ENCODE data around the gene BROX.
"Not testable (repeated sequence)": the region's sequence is repeated elsewhere in the genome, so short reads cannot be mapped to it uniquely, and the experiment has no call there.

Gene BROX, protein sequence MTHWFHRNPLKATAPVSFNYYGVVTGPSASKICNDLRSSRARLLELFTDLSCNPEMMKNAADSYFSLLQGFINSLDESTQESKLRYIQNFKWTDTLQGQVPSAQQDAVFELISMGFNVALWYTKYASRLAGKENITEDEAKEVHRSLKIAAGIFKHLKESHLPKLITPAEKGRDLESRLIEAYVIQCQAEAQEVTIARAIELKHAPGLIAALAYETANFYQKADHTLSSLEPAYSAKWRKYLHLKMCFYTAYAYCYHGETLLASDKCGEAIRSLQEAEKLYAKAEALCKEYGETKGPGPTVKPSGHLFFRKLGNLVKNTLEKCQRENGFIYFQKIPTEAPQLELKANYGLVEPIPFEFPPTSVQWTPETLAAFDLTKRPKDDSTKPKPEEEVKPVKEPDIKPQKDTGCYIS

DNA sequence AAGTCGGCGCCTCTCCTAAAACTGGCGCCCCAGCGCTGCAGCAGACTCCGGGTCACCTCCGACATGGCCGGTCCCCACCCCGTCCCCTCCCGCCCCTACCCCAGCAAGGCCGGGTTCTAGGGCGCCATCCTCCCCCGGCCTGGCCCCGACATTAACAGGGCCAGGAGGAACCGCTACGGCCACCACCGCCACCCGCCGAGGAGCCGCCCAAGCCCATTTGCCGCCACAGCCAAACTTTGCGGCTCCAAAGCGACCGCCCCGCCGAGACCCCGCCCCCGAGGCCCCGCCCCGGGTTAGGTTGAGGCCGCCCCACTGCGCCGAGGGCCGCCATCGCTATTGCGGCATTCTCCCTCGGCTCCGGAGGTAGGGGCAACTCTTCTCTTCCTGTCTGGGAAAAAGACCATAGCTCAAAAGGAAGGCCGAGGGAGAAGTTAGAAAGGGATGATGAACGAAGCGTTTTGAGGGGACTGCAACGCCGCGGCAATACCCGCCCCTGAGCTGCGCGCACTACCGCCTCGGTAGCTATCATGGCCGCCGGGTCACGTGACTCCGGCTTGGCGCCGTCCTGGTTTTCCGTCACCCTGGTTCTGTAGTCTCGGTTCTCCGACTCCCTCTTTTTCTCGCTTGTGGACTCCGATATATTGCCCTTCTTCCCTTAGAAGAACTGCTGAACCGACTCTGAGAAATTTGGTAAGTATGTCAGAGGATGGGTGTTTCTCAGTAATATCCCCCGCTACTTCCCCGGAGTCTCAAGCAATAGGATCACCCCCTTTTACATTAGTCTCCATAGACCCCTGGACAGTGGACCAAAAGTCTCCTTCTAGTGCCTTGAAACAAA lies at the start of gene BROX, which contains the start of gene AIDA:
TSS of gene BROX (plus strand) at position 312 of the 838 bp plus-strand sequence. CDS start 3,136 bp downstream, outside the sequence.
TSS of gene AIDA (minus strand) at position 239 of the 838 bp plus-strand sequence. CDS start at position 65, 174 bp downstream.
- peak; percentile 89 for DNase-seq

DNA sequence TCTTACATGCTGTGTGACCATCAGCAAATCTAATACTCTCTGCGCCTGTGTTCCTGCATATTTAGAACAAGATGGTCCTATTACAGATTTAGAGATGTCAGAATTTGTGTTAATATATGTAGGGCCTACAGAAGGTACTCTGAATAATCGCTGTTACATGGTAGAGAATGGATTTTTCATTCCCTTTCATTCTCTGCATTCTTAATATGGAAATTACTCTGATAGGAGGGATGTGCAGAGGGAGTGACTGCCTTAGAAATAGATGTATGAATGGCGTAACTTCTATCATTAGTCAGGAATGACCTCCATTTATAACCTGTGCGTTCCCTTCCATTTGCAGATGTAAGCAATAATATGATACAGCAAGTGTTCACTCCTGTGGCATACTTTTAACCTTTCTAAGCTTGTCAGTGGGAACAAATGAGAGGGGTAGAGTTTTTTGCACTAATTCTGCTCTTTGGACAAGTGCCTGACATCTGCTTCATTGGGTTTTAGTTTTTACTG lies 48.9 kb upstream of the BROX start:
- DNase-seq, result no peak

DNA sequence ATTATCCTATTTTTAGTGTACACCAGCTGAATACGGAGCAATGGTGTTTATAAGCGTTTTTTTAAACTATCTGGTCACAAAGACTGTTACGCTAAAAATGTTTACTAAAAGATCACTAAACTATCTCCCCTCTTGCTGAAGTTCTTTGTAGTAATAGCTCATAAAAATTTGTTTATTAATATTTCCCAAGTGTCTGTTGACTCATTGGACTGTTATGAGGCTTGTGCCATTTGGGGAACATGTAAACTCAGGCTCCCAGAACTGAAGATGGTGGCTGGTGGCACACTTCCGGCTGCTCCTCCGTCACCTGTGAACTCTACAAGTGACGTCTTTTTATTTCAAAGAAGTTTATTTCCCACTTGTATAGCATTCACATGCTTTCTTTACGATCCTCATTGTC lies 46.4 kb upstream of the BROX start:
- DNase-seq, result no peak

DNA sequence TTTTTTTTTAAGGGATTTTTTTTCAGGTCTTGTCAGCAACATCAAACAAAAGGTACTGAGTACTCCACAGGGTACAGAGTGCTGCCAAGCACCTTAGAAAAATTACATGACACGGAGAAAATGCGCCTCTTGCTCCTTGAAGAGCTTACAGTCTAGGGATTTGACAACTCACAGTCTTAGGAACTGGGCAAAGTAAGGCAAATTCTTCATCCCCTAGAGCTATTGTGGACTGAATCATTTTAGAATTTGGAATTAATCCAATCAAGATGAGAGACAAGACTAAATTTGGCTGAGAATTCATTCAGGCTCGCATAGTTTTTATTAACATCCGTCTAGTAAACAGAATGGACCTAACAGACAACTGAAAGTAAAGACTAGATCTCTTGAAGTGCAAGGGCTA lies 44.2 kb upstream of the BROX start:
- not testable (repeated sequence) for DNase-seq

DNA sequence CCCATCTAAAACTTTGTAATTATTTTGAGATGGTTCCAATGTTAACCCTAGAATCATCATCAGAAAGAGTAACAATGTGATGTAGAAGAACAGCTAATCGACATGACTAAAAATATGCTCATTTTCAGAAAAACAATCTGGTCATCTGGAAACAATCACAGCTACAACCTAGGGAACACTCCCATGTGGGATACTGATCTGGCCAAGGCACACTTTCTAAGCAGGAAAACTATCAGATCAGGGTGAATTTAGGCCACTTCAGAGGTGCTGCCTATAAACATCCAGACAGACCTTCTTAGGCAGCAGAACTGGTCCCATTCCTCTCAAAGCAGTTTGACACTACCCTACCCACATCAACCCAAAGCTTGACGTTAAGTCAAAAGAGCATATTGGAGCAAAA lies 43.3 kb upstream of the BROX start:
- not testable (repeated sequence) for DNase-seq

DNA sequence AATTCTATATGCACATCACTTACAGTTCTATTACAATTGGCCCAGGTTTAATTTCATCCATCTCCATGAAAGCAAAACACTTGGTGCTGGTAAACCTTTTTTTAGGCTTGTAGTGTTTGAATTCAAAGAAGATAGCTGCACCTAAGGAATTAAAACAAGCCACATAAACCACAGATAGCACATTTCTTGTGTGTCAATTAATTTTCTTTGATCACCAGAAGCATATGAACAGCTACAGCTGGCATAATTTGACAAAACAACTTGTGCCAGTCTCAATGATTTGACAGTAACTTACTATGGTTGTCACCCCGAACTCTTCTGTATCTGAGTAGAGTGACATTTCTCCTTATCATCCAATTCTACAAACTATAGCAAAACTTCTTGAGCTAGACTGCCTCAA lies 42.3 kb upstream of the BROX start:
- DNase-seq, result no peak

DNA sequence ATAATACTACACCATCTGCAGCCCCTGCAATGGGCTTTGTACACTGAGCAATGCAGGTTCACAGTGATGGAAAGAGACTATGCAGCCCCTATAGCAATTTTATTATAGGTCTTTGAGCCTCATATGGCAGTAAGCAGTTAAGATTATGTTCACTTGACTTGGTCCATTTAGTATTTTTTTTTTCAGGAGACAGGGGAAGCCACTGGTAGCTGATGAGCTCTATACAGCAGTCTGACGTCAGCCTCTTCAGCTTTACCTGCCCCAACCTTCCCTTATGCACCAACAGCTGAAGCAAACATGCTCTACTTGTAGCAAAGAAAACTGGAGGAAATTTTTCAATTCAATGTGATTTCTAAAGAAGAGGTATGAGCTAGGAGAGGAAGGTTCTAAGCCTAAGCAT lies 32.3 kb upstream of the BROX start:
- no peak for DNase-seq

DNA sequence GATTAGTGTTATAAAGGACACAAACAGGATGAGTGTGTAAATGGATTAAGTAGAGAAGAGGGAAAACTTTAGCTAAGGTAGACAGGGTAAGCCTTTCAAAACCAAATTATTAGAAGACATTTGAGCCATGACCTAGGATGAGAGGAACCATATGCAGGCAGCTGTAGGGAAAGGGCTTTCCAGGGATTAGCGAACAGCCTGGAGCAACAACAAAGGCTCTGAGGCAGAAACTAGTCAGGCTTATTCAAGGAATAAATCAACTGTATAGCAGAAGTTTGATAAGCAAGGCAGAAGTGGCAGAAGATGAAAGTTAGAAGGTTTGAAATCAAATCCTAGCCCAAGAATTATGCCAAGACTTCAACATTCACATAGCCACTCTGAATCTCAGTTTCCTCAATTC lies 21.3 kb upstream of the BROX start:
- no peak for DNase-seq

DNA sequence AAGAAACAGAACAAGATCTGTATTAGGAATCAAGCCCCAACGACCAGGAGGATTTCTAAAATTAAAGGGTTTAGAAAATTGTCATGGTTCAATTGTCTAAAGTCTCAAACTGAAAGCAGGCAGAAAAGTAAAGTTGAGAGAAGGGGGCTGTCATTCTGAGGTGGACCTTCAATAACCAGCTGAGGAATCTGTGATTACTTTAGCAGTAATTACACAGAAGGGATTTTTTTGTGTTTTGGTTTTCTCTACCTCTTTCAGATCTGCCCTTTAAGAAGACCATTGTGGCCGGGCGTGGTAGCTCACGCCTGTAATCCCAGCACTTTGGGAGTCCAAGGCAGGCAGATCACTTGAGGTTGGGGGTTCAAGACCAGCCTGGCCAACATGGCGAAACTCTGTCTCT lies 17.4 kb upstream of the BROX start:
- no peak for DNase-seq

DNA sequence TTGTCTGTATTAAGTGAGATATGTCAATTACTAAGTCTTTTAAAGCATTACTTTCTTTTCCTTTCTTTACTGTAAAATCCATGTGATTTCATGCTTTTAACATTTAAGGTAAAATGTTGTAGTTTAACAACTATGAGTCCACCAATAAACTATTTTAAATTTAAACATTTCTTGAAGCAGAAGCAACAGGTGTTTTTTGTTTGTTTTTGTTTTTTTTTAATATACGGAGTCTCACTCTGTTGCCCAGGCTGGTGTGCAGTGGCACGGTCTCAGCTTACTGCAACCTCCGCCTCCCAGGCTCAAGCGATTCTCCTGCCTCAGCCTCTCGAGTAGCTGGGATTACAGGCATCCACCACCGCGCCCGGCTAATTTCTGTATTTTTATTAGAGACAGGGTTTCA lies 15.6 kb upstream of the BROX start:
- DNase-seq, result no peak

DNA sequence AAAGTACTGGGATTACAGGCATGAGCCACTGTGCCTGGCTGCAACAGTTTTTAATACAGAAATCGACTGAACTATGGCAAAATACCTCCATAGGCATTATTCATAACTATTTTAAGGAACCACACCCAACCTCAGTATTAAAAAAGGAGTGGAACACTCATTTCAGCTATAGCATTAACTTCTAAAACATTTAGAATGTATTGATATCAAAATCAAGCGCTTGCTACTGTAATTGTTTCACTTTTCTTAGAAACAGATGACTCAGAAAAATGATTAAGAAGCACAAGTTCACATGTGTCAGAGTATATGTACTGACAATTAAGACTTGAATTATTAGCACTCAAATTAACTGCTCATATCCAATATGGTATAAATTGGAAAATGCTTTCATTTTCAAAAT lies 15.2 kb upstream of the BROX start:
- no peak for DNase-seq

DNA sequence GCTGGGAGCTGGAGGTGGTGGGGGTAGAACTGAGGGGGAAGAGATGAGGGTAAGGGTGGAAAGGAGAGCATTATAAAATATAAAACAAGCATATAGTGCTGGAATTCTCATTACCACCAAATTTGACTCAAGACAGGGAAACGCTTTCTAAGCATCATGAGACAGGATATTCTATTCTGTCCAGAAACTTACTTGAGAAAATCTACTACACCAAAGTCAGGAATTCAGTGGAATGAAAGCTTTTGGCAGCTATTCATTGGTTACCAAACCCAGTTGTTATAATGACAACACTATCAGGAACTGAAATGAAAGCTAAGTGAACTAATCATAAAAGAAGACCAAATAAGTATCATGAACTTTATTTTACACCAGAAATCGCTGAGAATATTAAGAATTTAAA lies 14.5 kb upstream of the BROX start:
- no peak for DNase-seq

DNA sequence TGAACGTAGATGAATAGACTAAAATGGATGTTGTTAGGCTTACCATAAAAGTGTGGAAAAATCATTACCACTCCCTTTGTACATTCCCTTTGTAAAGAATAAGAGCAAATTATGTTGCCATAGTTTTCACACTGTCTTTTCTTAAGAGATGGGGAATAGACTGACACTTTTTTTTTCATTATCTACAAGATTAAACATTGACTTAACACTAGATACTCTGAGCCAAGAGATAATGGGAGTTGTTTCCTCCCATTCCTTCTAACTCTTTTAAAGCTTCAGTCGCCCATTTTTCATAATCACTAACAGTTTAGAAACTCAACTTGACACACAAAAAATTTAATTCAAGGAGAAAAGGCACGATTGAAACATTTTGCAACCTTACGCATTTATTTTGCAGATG lies 10.2 kb upstream of the BROX start:
- no peak for DNase-seq

DNA sequence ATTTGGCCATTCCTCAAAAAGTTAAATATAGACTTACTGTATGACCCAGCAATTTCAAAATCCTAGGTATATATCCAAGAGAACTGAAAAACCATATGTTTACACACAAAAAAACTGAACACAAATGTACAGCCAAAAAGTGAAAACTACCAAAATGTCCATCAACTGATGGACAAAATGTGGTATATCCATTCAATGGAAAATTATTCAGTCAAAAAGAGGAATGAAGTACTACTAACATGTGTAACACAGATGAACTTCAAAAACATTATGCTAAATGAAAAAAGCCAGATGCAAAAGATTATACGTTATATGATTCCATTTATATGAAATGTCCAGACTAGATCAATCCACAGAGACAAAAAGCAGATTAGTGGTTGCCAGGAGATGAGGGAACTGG lies 8.1 kb upstream of the BROX start:
- no peak for DNase-seq

DNA sequence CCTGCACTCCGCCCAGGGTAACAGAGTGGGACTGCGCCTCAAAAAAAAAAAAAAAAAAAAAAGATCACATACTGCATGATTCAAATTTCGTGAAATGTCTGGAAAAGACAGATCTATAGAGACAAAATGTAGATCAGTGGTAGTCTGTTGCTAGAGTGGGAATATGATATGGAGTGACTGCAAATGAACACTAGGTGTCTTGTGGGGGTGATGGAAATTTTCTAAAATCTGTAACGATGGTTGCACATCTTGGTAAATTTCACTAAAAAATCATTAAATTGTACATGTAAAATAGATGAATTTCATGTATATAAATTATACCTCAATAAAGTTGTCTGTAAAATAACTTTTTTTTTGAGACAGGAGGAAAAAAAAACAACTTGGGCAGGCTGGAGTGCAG lies 5.5 kb upstream of the BROX start:
- DNase-seq, result no peak

DNA sequence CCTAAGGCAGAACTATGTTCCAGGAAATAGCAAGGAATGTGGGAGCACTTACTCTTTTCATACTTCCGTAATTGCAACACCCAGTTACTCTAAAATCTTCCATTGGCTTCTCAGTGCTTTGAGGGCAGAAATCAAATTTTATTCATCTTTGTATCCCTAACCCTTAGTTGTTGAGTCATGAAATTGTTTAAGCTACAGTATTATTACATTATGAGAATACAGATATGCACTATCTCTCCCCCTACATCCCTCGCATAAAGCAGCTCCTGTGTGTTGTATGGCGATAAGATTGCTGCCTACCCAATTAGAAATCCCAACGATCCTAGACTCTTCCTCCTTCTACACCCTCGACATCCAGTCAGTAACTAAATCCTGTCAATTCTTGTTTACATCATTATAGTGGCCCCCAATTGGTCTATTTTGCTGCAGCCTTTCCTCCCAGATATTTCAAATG lies 2.6 kb upstream of the BROX start:
- no peak for DNase-seq

DNA sequence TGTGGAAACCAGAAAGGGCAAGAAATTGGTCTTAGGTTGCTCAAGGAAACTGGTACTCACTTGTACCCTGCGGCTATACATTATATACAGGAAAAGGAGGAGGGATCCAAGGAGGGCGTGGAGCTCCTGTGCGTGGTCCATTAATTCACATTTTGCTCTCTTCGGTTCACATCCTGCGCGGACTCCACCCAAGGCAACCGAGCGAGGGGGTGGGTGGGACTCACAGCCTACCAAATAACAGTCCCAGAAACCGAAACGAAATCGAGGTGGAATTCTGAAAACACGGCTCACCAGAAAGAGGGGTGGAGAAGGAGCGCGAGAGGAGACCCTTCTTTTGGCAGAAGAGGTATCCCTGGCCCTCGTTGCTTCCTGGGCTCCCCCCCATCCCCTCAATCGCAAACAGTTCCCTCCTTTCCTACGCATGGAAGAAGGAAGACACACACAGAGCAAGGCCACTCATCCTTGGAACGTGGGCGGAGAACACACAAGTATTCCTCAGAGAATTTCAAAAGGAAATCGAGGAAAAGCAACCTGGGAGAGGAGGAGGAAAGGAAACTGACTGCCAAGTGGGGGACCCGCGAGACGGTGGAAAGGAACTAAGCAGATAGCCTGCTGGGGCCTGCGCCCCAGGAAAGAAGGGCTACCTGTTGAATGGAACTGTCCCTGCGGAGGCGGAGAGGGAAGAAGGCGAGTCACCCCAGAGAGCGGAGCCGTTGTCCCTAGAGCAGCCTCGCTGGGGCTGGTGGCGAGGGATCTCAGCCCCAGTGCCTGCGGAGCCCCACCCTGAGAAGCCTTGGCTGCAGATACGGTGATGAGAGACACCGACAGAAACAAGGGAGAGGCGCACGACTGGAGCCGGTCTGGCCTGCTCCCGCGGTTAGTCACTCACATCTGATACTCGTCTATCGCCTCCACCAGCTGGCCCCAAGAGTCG lies 778 bp upstream of the BROX start:
- DNase-seq, result peak; percentile 68

DNA sequence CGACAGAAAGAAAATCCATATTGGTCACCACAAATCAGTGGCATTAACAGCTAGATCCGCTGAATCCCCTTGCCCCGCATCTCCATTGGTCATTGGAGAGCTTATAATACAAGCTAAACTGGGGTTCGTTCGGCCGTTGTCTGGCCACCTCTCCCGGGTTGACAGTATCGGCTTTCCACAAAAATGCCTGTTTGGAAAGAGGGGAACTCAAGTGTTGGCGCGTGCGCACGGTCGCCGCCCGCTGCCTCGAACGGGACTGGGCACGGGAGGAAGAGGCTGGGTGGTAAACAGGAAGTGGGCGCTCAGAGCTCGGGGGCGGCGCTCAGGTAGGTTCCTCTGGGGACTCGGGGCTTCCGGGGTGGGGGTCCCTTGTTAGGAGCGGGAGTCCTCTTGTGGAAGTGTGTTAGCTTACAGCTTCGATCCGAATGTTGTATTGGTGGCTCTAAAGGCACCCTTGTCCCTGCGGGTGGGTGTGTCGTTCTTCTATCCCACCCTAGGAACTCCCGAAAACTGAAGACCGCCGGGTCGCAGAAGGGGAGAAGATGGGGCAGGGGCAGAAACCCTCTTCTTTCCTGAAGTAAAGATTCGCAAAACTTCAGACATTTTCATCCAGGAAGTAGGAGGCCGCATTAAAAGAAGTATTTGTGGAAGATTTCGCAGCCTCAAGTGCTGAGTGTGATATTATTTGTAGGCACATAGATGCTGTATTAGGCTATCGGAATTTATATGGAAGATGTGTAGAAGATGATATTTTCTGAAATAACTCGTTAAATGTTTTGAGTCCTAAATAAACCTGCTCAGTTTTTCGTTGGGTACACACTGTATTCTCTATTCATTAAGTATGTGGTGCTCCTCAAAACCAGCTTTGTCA lies 962 bp downstream of the BROX start:
- DNase-seq, result peak; percentile 97

DNA sequence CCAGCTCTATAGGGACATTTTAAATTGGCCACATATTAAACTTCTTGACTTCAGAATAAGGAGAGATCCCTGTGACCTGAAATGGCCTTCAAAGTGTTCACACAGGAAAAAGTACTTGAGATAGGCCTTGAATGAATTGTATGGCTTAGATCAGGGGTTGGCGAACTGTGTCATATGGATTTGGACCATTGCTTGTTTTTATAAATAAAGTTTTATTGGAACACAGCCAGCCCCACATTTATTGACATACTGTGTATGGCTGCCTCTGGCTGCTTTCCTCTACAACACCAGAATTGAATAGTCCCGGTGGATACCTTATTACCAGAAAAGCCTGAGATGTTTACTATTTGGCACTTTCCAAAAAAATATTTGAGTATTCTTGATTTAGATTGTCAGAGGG lies 4.0 kb downstream of the BROX start:
- no peak for DNase-seq

DNA sequence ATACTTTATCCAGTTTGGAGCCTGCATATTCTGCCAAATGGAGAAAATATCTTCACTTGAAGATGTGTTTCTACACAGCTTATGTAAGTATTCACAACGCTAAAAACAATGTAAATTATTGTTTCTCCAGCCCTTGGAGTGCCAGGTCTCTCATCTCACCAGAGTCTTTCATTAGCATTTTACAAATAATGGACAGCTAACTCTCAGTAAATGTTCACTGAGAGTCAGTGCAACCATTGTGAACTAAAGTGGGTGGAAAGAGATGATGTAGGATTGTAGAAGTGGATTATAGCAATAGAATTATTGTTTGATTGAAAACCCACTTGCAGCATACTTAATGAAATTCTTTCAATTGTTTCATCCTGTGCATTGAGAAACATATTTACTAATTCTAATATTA lies 16.4 kb downstream of the BROX start:
- DNase-seq, result no peak

DNA sequence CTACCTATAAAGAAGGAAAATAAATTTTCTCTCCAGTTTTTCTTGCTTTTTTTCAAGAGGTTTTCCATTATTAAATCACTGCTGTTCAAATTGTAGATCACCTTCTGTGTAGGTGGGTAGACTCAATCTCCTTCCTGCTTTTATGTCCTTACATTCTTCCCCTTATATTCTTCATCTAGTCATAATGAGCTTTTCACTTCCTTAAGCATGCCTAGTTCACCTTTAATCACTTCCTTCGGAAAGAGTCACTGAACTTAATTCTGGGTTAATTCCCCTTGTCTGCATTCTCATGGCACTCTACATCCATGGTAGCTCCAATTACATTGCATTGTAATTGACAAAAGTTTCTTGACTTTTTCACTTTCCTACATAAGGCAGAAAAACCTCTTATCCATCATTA lies 18.5 kb downstream of the BROX start:
- no peak for DNase-seq
